Loucy (cell line): ENCODE data around the gene MICAL3.

Source experiments
- H2AFZ ChIP-seq: fragments of 200-600 bp; sonication (generic); 2 replicates; pipeline ENCODE4 v1.6.0; 2016; ENCODE audit warnings: antibody characterized with exemption, mild to moderate bottlenecking, low read length, moderate library complexity
- H3F3A ChIP-seq: fragments of 200-600 bp; 2 replicates; pipeline ENCODE4 v1.6.0; 2016; ENCODE audit warnings: antibody characterized with exemption, low read depth, mild to moderate bottlenecking
- H3K27me3 ChIP-seq: fragments of 200-600 bp; sonication (generic); 2 replicates; pipeline ENCODE4 v1.6.1; 2014; ENCODE audit warnings: low read length, mild to moderate bottlenecking; ENCODE audit not compliant: insufficient read depth, poor library complexity, severe bottlenecking
- H3K36me3 ChIP-seq: fragments of 200-600 bp; sonication (generic); 2 replicates; pipeline ENCODE4 v1.6.1; 2016; ENCODE audit warnings: low read length; ENCODE audit not compliant: insufficient read depth
- H3K4me1 ChIP-seq: fragments of 200-600 bp; sonication (generic); 2 replicates; pipeline ENCODE4 v1.5.1; 2014; ENCODE audit warnings: low read length, mild to moderate bottlenecking; ENCODE audit not compliant: insufficient read depth, poor library complexity, severe bottlenecking
- H3K4me2 ChIP-seq: fragments of 200-600 bp; sonication (generic); 2 replicates; pipeline ENCODE4 v1.6.0; 2014; ENCODE audit warnings: antibody characterized with exemption, low read length, low read depth, mild to moderate bottlenecking; ENCODE audit not compliant: poor library complexity, severe bottlenecking
- H3K4me3 ChIP-seq: fragments of 200-600 bp; sonication (generic); 2 replicates; pipeline ENCODE4 v1.5.1; 2014; ENCODE audit warnings: low read length, mild to moderate bottlenecking, mixed read lengths; ENCODE audit not compliant: poor library complexity, severe bottlenecking
- H3K79me2 ChIP-seq: fragments of 200-600 bp; sonication (generic); 2 replicates; pipeline ENCODE4 v1.6.1; 2014; ENCODE audit warnings: low read length; ENCODE audit not compliant: insufficient read depth
- H3K9ac ChIP-seq: fragments of 200-600 bp; sonication (generic); 2 replicates; pipeline ENCODE4 v1.6.0; 2014; ENCODE audit warnings: mild to moderate bottlenecking, low read depth, low read length, moderate library complexity; ENCODE audit not compliant: poor library complexity, severe bottlenecking
- H3K9me2 ChIP-seq: fragments of 200-600 bp; sonication (generic); replicated peaks from 2 replicates; pipeline ENCODE4 v1.6.1; 2016; ENCODE audit warnings: low read depth, low read length, mixed read lengths
- H3K9me3 ChIP-seq: fragments of 200-600 bp; sonication (generic); 2 replicates; pipeline ENCODE4 v1.6.1; 2014; ENCODE audit warnings: mild to moderate bottlenecking, antibody characterized with exemption, low read length, low read depth; ENCODE audit not compliant: insufficient read depth
- H4K20me1 ChIP-seq: fragments of 200-600 bp; sonication (generic); 2 replicates; pipeline ENCODE4 v1.6.0; 2014; ENCODE audit warnings: antibody characterized with exemption, low read length, mild to moderate bottlenecking; ENCODE audit not compliant: insufficient read depth, poor library complexity, severe bottlenecking
- CTCF ChIP-seq: fragments of 200-600 bp; sonication (generic); conservative IDR thresholded peaks from 2 replicates; pipeline ENCODE4 v1.5.1; 2014; ENCODE audit warnings: mild to moderate bottlenecking, antibody characterized with exemption, low read length
- EZH2phosphoT487 ChIP-seq: fragments of 200-600 bp; IDR thresholded peaks from 2 replicates; pipeline ENCODE4 v1.6.1; 2018; ENCODE audit warnings: antibody characterized with exemption, mild to moderate bottlenecking, moderate library complexity, borderline replicate concordance

MICAL3 gene

GRCh38 chr22:17743661-17744411 is 280.5 kb downstream of the MICAL3 start:
- Histone ChIP-seq H4K20me1 (peaks cover 7% of the 10 kb centered on the region), H3K9me2 (no peaks in the 10 kb centered on the region), H3F3A (no peaks in the 10 kb centered on the region), H3K9me3 (no peaks in the 10 kb centered on the region), H3K9ac (no peak overlapping the region), H3K79me2 (peaks cover 23% of the 10 kb centered on the region; the same call in 1 of the 2 replicates), H3K27me3 (no peaks in the 10 kb centered on the region), H3K4me3 (no peak overlapping the region), H2AFZ (no peak overlapping the region), H3K4me1 (no peaks in the 10 kb centered on the region), H3K4me2 (no peak overlapping the region), H3K36me3 (peaks cover 55% of the 10 kb centered on the region; the same call in 1 of the 2 replicates)
- TF ChIP-seq EZH2phosphoT487 (no peak), CTCF (no peak)

GRCh38 chr22:17742527-17742902 is 281.8 kb downstream of the MICAL3 start:
- peaks cover 67% of the 10 kb centered on the region; the same call in 1 of the 2 replicates for H3K36me3 ChIP-seq
- H3F3A ChIP-seq: no peaks in the 10 kb centered on the region
- no peaks in the 10 kb centered on the region for H3K9me2 ChIP-seq
- no peak overlapping the region for H3K4me3 ChIP-seq
- peaks cover 19% of the 10 kb centered on the region; the same call in 1 of the 2 replicates for H3K79me2 ChIP-seq
- no peaks in the 10 kb centered on the region for H3K4me1 ChIP-seq
- H3K9me3 ChIP-seq: no peaks in the 10 kb centered on the region
- H3K4me2 ChIP-seq: no peak overlapping the region
- no peak overlapping the region for H3K9ac ChIP-seq
- no peaks in the 10 kb centered on the region for H3K27me3 ChIP-seq
- H2AFZ ChIP-seq: no peak overlapping the region
- peak; percentile 74 for TF ChIP-seq CTCF
- no peak for TF ChIP-seq EZH2phosphoT487
- H4K20me1 ChIP-seq: peaks cover 7% of the 10 kb centered on the region

GRCh38 chr22:17741866-17742526 is 282.4 kb downstream of the MICAL3 start:
- H3K4me2 ChIP-seq: no peak overlapping the region
- no peaks in the 10 kb centered on the region for H3F3A ChIP-seq
- no peak overlapping the region for H2AFZ ChIP-seq
- H4K20me1 ChIP-seq: peaks cover 7% of the 10 kb centered on the region
- no peaks in the 10 kb centered on the region for H3K9me2 ChIP-seq
- H3K9ac ChIP-seq: no peak overlapping the region
- no peaks in the 10 kb centered on the region for H3K27me3 ChIP-seq
- H3K9me3 ChIP-seq: no peaks in the 10 kb centered on the region
- peaks cover 70% of the 10 kb centered on the region; the same call in 1 of the 2 replicates for H3K36me3 ChIP-seq
- H3K79me2 ChIP-seq: peaks cover 18% of the 10 kb centered on the region; the same call in 1 of the 2 replicates
- no peaks in the 10 kb centered on the region for H3K4me1 ChIP-seq
- no peak overlapping the region for H3K4me3 ChIP-seq
- TF ChIP-seq EZH2phosphoT487 (no peak), CTCF (no peak)
